Lower leg skin (tissue), 4 donors: ENCODE results near the gene BTBD10. TPM values are rescaled to one million over a fixed set of nuclear protein-coding genes. Genes with fewer than 3 reads are reported as not detected.

Experiments
- DNase-seq, 2 donors: peaks; one replicate each; pipeline ENCODE4 v3.0.0-alpha.2; 2019; ENCODE audit warnings: low spot score in 2 of 2
- H3K4me3 ChIP-seq: fragments of 200-600 bp; sonication (generic); 2 replicates; pipeline ENCODE4 v1.5.1; 2017; ENCODE audit warnings: mild to moderate bottlenecking, low read depth; ENCODE audit not compliant: poor library complexity, severe bottlenecking
- CTCF ChIP-seq, 3 donors: fragments of 450-650 bp; IDR thresholded peaks; one replicate each; pipeline ENCODE4 v1.5.1; 2016; ENCODE audit warnings: antibody characterized with exemption in 3 of 3, mild to moderate bottlenecking in 3 of 3, moderate library complexity in 2 of 3
- POLR2A ChIP-seq, 2 donors: fragments of 450-650 bp; IDR thresholded peaks; one replicate each; pipeline ENCODE4 v1.6.1; 2016 to 2017; ENCODE audit warnings: antibody characterized with exemption in 2 of 2, mild to moderate bottlenecking in 1 of 2, moderate library complexity in 1 of 2
- WGBS, 2 donors: methylation state at CpG; one replicate each; pipeline ENCODE4 v1.1.5; 2018; 5-methylcytosine and 5-hydroxymethylcytosine counted together
- intact Hi-C: fragments of 100-400 bp; cut with DNase I; formaldehyde crosslinking; loops from one replicate; pipeline ENCODE4 v1.15.0; 2023; ENCODE audit warnings: low total_unique reads
- total RNA-seq, 4 donors: library from RNA; depleted of rRNA; stranded (reverse); fragments of >200 nt; gene quantifications; one replicate each; pipeline ENCODE4 v1.1.0, GENCODE V29; 2016

BTBD10 gene
- total RNA-seq, 4 donors from 2014 or later, result 32.2 to 41.0 (median 35.7) TPM

GRCh38 chr11:13450832-13451397, 12.1 kb downstream of the BTBD10 start:
- no peak for TF ChIP-seq POLR2A (IDR thresholded peaks at IDR 0.05)
- TF ChIP-seq CTCF (IDR thresholded peaks at IDR 0.05), result no peak
- H3K4me3 ChIP-seq, result no peak overlapping the region
- intact Hi-C loops, result no loop called here
- WGBS, 2 donors, result 96 to 100% methylated on average over 2 of the region's 2 CpGs
- DNase-seq, result no peak

DNA sequence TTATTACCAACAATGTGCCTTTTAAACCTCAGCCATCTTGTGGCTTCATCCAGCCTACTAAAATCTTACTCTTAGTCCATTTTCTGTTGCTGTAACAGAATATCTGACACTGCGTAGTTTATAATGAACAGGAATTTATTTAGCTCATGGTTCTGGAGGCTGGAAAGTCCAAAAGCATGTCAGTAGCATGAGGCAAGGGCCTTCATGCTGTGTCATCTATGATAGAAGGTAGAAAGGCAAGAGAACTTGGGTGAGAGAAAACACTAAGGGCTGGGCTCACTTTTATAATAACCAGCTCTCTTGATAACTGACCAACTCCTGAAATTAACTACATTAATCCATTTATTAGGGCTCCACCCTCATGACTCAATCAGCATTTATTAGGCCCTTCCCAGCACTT, 13.5 kb downstream of the BTBD10 start:
- TF ChIP-seq CTCF (IDR thresholded peaks at IDR 0.05) (no peak), POLR2A (IDR thresholded peaks at IDR 0.05) (no peak)
- no peak for DNase-seq
- intact Hi-C loops, result no loop called here
- WGBS, 2 donors, result 0 to 61% methylated on average over 1 of the region's 1 CpG
- H3K4me3 ChIP-seq, result no peak overlapping the region

- 44 to 63% methylated on average over 2 of the region's 2 CpGs for WGBS, 2 donors
- no peak overlapping the region for H3K4me3 ChIP-seq
- DNase-seq, result no peak
- intact Hi-C loops, result no loop called here
- TF ChIP-seq CTCF (IDR thresholded peaks at IDR 0.05) (no peak), POLR2A (IDR thresholded peaks at IDR 0.05) (no peak)
Measured at GRCh38 chr11:13448876-13449275, 14.1 kb downstream of the BTBD10 start.

DNA sequence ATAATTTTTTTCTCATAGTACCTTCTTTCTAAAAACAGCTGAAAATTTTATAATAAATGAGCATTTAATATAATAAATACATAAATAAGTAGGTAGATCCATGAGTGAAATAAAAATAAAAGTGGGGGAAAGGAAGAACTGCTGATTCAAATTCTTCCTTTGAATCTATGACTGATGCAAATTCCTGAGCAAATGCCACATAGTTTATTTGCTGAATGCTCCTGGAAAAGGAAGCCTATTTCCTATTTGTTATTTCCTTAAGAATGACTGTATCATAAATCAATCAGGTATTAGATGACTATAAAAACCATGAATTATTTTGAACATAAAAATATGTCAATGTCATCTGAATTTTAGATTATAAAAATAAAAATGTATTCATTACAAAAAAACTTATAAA, 16.6 kb downstream of the BTBD10 start:
- intact Hi-C loops, result no loop called here
- DNase-seq, result no peak
- no peak overlapping the region for H3K4me3 ChIP-seq
- TF ChIP-seq POLR2A (IDR thresholded peaks at IDR 0.05) (no peak), CTCF (IDR thresholded peaks at IDR 0.05) (no peak)

- no peak overlapping the region for H3K4me3 ChIP-seq
- no peak for TF ChIP-seq CTCF (IDR thresholded peaks at IDR 0.05)
- TF ChIP-seq POLR2A (IDR thresholded peaks at IDR 0.05), result no peak
- no peak for DNase-seq
- 95 to 98% methylated on average over 2 of the region's 2 CpGs for WGBS, 2 donors
- intact Hi-C loops, result no loop called here
Measured at GRCh38 chr11:13445588-13445987, 17.4 kb downstream of the BTBD10 start.
